ENCODE measurements around the gene PRR18. TPM values are rescaled to one million over a fixed set of nuclear protein-coding genes. Genes with fewer than 3 reads are reported as not detected.

PRR18 gene
- total RNA-seq, 1 experiment from 2014 or later: not detected

DNA sequence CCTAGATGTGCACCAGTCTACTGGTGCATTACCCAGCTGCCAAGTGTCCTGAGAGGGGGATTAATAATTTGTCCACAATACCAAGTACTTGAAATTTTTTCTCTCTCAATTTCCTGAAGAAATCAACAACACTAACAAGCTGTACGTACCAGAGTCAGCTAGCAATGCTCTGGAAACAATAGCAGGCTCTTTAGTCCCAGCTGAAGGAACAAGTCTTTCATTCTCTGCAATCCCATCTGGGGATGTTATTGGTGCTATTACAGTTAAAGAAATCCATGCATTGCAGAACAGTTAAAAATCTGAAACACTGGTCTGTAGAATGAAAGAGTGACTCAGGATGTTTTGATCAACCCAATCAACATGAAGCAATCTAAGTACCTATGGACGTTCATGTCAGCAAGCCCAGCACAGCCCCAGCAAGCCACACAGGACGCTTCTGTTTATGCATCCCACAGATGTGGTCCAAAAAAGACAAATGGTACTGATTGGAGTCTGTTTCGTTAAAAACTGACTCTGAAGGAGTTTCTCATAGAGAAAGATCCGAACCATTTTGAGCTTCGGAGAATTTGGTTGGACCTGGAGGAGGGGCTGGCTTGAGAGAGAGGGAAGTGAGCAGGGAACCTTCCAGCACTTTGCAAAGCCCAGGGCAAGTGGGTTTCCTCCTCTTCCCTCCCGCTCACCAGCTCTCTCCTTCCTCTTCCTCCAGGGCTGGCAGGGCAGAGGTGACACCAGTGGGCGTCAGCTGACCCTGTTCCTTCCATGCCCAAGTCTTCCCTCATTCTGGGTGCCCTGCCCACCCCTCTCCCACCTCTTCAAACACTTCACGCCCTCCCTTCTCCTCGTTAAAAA lies 11.9 kb downstream of the PRR18 start:
- RAD21 ChIA-PET (ENCODE audit: low non-redundant PET in 1 of 2, low total read pairs in 2 of 2, uncharacterized antibody in 2 of 2, unreplicated experiment in 2 of 2): interaction anchor here in 1 of 2 experiments (0.9 kb wide), 1 partner anchor 85 kb away, joined by 3 read pairs; no protein-coding TSS in a partner anchor
- intact Hi-C loops (cut with micrococcal nuclease): no loop called here

More for the DNA sequence above, 11.9 kb downstream of the PRR18 start:
- no peaks in the 10 kb centered on the region for H4K20me1 ChIP-seq (ENCODE audit: insufficient read depth)
- DNase-seq (ENCODE audit: low read depth, low spot score): no peak
- H3K27ac ChIP-seq (ENCODE audit: low read depth, low read length): no peak overlapping the region
- H3K9me2 ChIP-seq (ENCODE audit: insufficient read depth): no peaks in the 10 kb centered on the region
- peaks cover 16% of the 10 kb centered on the region for H3K27me3 ChIP-seq (ENCODE audit: insufficient read depth, low read length)
- no peak overlapping the region for H3K9ac ChIP-seq (ENCODE audit: low read length)
- BruUV-seq (replicated peaks): no TSS peak
- no peak overlapping the region for H3K4me2 ChIP-seq (ENCODE audit: low read length)
- no peak overlapping the region for H2AFZ ChIP-seq (ENCODE audit: low read depth, low read length, poor library complexity, severe bottlenecking)
- no peaks in the 10 kb centered on the region for H3K79me2 ChIP-seq (ENCODE audit: insufficient read depth, low read length)
- H3K36me3 ChIP-seq (ENCODE audit: control insufficient read depth in 1 of 2, insufficient read depth in 2 of 2, low read length in 2 of 2): no peaks in the 10 kb centered on the region
- POLR2A ChIA-PET: no interaction called here
- CTCF ChIA-PET: no interaction called here
- TF ChIP-seq ELF1 (IDR thresholded peaks at IDR 0.05; ENCODE audit: borderline replicate concordance, low read depth) (no peak), SIN3A (IDR thresholded peaks at IDR 0.05; ENCODE audit: low read depth) (no peak), JUND (IDR thresholded peaks at IDR 0.05) (no peak), POLR2A (IDR thresholded peaks at IDR 0.05; ENCODE audit: borderline replicate concordance, extremely low read depth, insufficient read depth, insufficient read length) (no peak), YY1 (IDR thresholded peaks at IDR 0.05; ENCODE audit: extremely low read depth, insufficient replicate concordance, low read depth, low read length) (no peak), POLR2AphosphoS5 (IDR thresholded peaks at IDR 0.05; ENCODE audit: low read depth, low read length) (no peak), CBX3 (IDR thresholded peaks at IDR 0.05; ENCODE audit: low read depth) (no peak), EZH2phosphoT487 (IDR thresholded peaks at IDR 0.05; ENCODE audit: borderline replicate concordance) (no peak)
- TF ChIP-seq, protein P1, sequence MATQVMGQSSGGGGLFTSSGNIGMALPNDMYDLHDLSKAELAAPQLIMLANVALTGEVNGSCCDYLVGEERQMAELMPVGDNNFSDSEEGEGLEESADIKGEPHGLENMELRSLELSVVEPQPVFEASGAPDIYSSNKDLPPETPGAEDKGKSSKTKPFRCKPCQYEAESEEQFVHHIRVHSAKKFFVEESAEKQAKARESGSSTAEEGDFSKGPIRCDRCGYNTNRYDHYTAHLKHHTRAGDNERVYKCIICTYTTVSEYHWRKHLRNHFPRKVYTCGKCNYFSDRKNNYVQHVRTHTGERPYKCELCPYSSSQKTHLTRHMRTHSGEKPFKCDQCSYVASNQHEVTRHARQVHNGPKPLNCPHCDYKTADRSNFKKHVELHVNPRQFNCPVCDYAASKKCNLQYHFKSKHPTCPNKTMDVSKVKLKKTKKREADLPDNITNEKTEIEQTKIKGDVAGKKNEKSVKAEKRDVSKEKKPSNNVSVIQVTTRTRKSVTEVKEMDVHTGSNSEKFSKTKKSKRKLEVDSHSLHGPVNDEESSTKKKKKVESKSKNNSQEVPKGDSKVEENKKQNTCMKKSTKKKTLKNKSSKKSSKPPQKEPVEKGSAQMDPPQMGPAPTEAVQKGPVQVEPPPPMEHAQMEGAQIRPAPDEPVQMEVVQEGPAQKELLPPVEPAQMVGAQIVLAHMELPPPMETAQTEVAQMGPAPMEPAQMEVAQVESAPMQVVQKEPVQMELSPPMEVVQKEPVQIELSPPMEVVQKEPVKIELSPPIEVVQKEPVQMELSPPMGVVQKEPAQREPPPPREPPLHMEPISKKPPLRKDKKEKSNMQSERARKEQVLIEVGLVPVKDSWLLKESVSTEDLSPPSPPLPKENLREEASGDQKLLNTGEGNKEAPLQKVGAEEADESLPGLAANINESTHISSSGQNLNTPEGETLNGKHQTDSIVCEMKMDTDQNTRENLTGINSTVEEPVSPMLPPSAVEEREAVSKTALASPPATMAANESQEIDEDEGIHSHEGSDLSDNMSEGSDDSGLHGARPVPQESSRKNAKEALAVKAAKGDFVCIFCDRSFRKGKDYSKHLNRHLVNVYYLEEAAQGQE (IDR thresholded peaks at IDR 0.05; ENCODE audit: low read depth): no peak
- TF ChIP-seq, protein P2, sequence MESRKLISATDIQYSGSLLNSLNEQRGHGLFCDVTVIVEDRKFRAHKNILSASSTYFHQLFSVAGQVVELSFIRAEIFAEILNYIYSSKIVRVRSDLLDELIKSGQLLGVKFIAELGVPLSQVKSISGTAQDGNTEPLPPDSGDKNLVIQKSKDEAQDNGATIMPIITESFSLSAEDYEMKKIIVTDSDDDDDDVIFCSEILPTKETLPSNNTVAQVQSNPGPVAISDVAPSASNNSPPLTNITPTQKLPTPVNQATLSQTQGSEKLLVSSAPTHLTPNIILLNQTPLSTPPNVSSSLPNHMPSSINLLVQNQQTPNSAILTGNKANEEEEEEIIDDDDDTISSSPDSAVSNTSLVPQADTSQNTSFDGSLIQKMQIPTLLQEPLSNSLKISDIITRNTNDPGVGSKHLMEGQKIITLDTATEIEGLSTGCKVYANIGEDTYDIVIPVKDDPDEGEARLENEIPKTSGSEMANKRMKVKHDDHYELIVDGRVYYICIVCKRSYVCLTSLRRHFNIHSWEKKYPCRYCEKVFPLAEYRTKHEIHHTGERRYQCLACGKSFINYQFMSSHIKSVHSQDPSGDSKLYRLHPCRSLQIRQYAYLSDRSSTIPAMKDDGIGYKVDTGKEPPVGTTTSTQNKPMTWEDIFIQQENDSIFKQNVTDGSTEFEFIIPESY (IDR thresholded peaks at IDR 0.05; ENCODE audit: extremely low read depth, insufficient replicate concordance, low read length): no peak
- TF ChIP-seq, protein P3, sequence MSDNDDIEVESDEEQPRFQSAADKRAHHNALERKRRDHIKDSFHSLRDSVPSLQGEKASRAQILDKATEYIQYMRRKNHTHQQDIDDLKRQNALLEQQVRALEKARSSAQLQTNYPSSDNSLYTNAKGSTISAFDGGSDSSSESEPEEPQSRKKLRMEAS (IDR thresholded peaks at IDR 0.05): no peak
- TF ChIP-seq, protein P4, sequence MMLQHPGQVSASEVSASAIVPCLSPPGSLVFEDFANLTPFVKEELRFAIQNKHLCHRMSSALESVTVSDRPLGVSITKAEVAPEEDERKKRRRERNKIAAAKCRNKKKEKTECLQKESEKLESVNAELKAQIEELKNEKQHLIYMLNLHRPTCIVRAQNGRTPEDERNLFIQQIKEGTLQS (IDR thresholded peaks at IDR 0.05): no peak
- no peaks in the 10 kb centered on the region for H3K4me1 ChIP-seq (ENCODE audit: control insufficient read depth in 1 of 2, insufficient read depth in 2 of 2, low read length in 2 of 2)
- no peak overlapping the region for H3K4me3 ChIP-seq (replicated peaks in 1 of 2; ENCODE audit: low read depth in 1 of 2, low read length in 2 of 2)
- H3K9me3 ChIP-seq (ENCODE audit: control insufficient read depth in 1 of 2, insufficient read depth in 1 of 2, low read depth in 1 of 2, low read length in 2 of 2): no peaks in the 10 kb centered on the region
- ATAC-seq: no peak
